Neural cell (in vitro differentiated cells): ENCODE data around the gene MACROH2A2. TPM values are rescaled to one million over a fixed set of nuclear protein-coding genes. Genes with fewer than 3 reads are reported as not detected.

ENCODE experiments used
- H2AFZ ChIP-seq: fragments of 200-600, 300-800 bp; sonication (generic), shearing (Covaris generic); 2 replicates; pipeline ENCODE4 v1.6.0; 2014; ENCODE audit warnings: low read depth, mild to moderate bottlenecking, antibody characterized with exemption, low read length, moderate library complexity
- H3F3A ChIP-seq: fragments of 200-600 bp; shearing (Covaris generic); 2 replicates; pipeline ENCODE4 v1.6.1; 2016; ENCODE audit warnings: mild to moderate bottlenecking, moderate library complexity, mixed read lengths, antibody characterized with exemption, low read length; ENCODE audit not compliant: insufficient read depth, poor library complexity, severe bottlenecking
- H3K27ac ChIP-seq: fragments of 200-600, 300-800 bp; sonication (generic), shearing (Covaris generic); 2 replicates; pipeline ENCODE4 v1.5.1; 2014; ENCODE audit warnings: mild to moderate bottlenecking, low read length, moderate library complexity
- H3K27me3 ChIP-seq: fragments of 300-800, 200-600 bp; sonication (generic), shearing (Covaris generic); 2 replicates; pipeline ENCODE4 v1.6.0; 2014; ENCODE audit warnings: mild to moderate bottlenecking, low read depth, low read length, moderate library complexity; ENCODE audit not compliant: insufficient read depth
- H3K36me3 ChIP-seq: fragments of 300-800, 200-600 bp; sonication (generic), shearing (Covaris generic); 2 replicates; pipeline ENCODE4 v1.5.1; 2014; ENCODE audit warnings: mild to moderate bottlenecking, antibody characterized with exemption, low read length, moderate library complexity; ENCODE audit not compliant: insufficient read depth
- H3K4me2 ChIP-seq: fragments of 300-800, 200-600 bp; sonication (generic), shearing (Covaris generic); 2 replicates; pipeline ENCODE4 v1.6.0; 2014; ENCODE audit warnings: mild to moderate bottlenecking, low read length
- H3K4me3 ChIP-seq: fragments of 300-800, 200-600 bp; sonication (generic), shearing (Covaris generic); 2 replicates; pipeline ENCODE4 v1.5.1; 2014; ENCODE audit warnings: mild to moderate bottlenecking, low read length, moderate library complexity
- H3K79me2 ChIP-seq: fragments of 200-600 bp; shearing (Covaris generic); replicated peaks from 2 replicates; pipeline ENCODE4 v1.6.0; 2014; ENCODE audit warnings: mild to moderate bottlenecking, low read length, moderate library complexity; ENCODE audit not compliant: insufficient read depth
- H3K9ac ChIP-seq: fragments of 300-800, 200-600 bp; sonication (generic), shearing (Covaris generic); 2 replicates; pipeline ENCODE4 v1.6.1; 2016; ENCODE audit warnings: mild to moderate bottlenecking, low read length, mixed read lengths
- H3K9me2 ChIP-seq: fragments of 200-600 bp; shearing (Covaris generic); 2 replicates; pipeline ENCODE4 v1.6.1; 2016; ENCODE audit warnings: mild to moderate bottlenecking, low read length, mixed read lengths; ENCODE audit not compliant: insufficient read depth
- H3K9me3 ChIP-seq: fragments of 200-600, 300-800 bp; sonication (generic), shearing (Covaris generic); 2 replicates; pipeline ENCODE4 v1.6.1; 2016; ENCODE audit warnings: mild to moderate bottlenecking, mixed run types, low read length, moderate library complexity, mixed read lengths
- H4K20me1 ChIP-seq: fragments of 200-600 bp; shearing (Covaris generic); 2 replicates; pipeline ENCODE4 v1.6.1; 2016; ENCODE audit warnings: mild to moderate bottlenecking, mixed run types; ENCODE audit not compliant: insufficient read depth
- EP300 ChIP-seq: fragments of 450-650 bp; conservative IDR thresholded peaks from 2 replicates; pipeline ENCODE4 v1.6.1; 2014; ENCODE audit warnings: antibody characterized with exemption, mild to moderate bottlenecking, moderate library complexity; ENCODE audit not compliant: poor library complexity, severe bottlenecking
- EZH2 ChIP-seq: fragments of 200-600, 300-800 bp; shearing (Covaris generic), sonication (generic); IDR thresholded peaks from 2 replicates; pipeline ENCODE4 v1.6.1; 2014; ENCODE audit warnings: antibody characterized with exemption, low read length, borderline replicate concordance, mild to moderate bottlenecking; ENCODE audit not compliant: insufficient read depth, poor library complexity, severe bottlenecking
- MXI1 ChIP-seq: fragments of 450-650 bp; conservative IDR thresholded peaks from 2 replicates; pipeline ENCODE4 v1.6.1; 2014; ENCODE audit warnings: antibody characterized with exemption, mild to moderate bottlenecking; ENCODE audit not compliant: poor library complexity, severe bottlenecking
- POLR2AphosphoS5 ChIP-seq: IDR thresholded peaks from 2 replicates; pipeline ENCODE4 v1.6.1; 2012
- RAD21 ChIP-seq: fragments of 450-650 bp; conservative IDR thresholded peaks from 2 replicates; pipeline ENCODE4 v1.6.1; 2014; ENCODE audit warnings: antibody characterized with exemption, mild to moderate bottlenecking, moderate library complexity
- SMC3 ChIP-seq: fragments of 450-650 bp; conservative IDR thresholded peaks from 2 replicates; pipeline ENCODE4 v1.6.1; 2014; ENCODE audit warnings: antibody characterized with exemption, mild to moderate bottlenecking, moderate library complexity; ENCODE audit not compliant: poor library complexity
- TAF1 ChIP-seq: IDR thresholded peaks from 2 replicates; pipeline ENCODE4 v1.6.1; 2012; ENCODE audit warnings: low read depth
- polyA plus RNA-seq: library from polyadenylated mRNA; depleted of rRNA; stranded (reverse); fragments of >200 nt; gene quantifications from 2 replicates; pipeline ENCODE4 v1.2.3, GENCODE V29; 2014
- TF ChIP-seq, protein P1 (sequence below): IDR thresholded peaks from 2 replicates; pipeline ENCODE4 v1.6.1; 2012; ENCODE audit warnings: borderline replicate concordance
- TF ChIP-seq, protein P2 (sequence below): fragments of 450-650 bp; IDR thresholded peaks from 2 replicates; pipeline ENCODE4 v1.5.1; 2014; ENCODE audit warnings: antibody characterized with exemption, mild to moderate bottlenecking, moderate library complexity; ENCODE audit not compliant: poor library complexity, severe bottlenecking

MACROH2A2 gene
- polyA plus RNA-seq, 1 donor from 2014 or later: 173 TPM

DNA sequence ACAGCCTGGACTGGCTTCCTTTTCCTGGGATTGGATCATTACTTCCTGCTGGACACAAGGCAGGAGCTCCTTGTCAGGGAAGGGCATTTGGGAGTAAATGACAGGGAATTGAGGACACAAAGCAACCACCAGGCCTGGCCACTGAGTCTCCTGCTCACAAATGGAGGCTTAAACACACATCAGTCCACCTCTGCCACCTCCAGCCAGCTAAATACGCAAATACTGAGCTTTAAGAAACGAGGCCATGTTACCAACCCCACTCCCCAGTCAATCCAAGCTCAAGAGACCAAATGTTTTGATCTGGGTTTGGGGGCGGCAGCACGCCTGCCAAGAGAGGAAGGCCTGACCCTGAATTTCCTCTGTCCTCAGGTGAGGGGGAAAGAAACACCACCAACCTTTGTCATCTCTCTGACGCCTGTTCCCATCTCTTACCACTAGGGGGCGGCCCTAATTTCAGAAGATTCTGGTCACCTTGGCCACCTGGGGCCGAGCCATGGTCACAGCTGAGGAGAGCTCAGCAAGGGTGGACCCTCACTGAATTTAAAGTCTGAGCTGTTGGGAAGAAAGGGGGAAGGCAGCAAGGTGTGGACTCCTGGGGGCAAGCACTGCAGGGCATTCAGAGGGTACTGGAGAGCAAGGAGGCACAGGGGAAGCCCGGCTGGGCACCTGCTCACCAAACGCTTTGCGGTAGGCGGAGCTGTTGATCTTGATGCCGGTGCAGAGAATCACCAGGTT lies 63.5 kb downstream of the MACROH2A2 start:
- Histone ChIP-seq H4K20me1 (no peaks in the 10 kb centered on the region), H3K9ac (no peak overlapping the region), H3K9me2 (no peaks in the 10 kb centered on the region), H3K9me3 (no peaks in the 10 kb centered on the region), H2AFZ (no peak overlapping the region), H3K27me3 (no peaks in the 10 kb centered on the region), H3K36me3 (no peaks in the 10 kb centered on the region), H3K4me2 (no peak overlapping the region), H3K79me2 (no peaks in the 10 kb centered on the region), H3K4me3 (no peak overlapping the region), H3K27ac (no peak overlapping the region), H3F3A (no peaks in the 10 kb centered on the region)
- TF ChIP-seq RAD21 (no peak), SMC3 (peak; percentile 45), MXI1 (no peak), TAF1 (no peak), POLR2AphosphoS5 (no peak), EP300 (no peak)
- TF ChIP-seq, protein P1, sequence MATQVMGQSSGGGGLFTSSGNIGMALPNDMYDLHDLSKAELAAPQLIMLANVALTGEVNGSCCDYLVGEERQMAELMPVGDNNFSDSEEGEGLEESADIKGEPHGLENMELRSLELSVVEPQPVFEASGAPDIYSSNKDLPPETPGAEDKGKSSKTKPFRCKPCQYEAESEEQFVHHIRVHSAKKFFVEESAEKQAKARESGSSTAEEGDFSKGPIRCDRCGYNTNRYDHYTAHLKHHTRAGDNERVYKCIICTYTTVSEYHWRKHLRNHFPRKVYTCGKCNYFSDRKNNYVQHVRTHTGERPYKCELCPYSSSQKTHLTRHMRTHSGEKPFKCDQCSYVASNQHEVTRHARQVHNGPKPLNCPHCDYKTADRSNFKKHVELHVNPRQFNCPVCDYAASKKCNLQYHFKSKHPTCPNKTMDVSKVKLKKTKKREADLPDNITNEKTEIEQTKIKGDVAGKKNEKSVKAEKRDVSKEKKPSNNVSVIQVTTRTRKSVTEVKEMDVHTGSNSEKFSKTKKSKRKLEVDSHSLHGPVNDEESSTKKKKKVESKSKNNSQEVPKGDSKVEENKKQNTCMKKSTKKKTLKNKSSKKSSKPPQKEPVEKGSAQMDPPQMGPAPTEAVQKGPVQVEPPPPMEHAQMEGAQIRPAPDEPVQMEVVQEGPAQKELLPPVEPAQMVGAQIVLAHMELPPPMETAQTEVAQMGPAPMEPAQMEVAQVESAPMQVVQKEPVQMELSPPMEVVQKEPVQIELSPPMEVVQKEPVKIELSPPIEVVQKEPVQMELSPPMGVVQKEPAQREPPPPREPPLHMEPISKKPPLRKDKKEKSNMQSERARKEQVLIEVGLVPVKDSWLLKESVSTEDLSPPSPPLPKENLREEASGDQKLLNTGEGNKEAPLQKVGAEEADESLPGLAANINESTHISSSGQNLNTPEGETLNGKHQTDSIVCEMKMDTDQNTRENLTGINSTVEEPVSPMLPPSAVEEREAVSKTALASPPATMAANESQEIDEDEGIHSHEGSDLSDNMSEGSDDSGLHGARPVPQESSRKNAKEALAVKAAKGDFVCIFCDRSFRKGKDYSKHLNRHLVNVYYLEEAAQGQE: no peak
- TF ChIP-seq, protein P2, sequence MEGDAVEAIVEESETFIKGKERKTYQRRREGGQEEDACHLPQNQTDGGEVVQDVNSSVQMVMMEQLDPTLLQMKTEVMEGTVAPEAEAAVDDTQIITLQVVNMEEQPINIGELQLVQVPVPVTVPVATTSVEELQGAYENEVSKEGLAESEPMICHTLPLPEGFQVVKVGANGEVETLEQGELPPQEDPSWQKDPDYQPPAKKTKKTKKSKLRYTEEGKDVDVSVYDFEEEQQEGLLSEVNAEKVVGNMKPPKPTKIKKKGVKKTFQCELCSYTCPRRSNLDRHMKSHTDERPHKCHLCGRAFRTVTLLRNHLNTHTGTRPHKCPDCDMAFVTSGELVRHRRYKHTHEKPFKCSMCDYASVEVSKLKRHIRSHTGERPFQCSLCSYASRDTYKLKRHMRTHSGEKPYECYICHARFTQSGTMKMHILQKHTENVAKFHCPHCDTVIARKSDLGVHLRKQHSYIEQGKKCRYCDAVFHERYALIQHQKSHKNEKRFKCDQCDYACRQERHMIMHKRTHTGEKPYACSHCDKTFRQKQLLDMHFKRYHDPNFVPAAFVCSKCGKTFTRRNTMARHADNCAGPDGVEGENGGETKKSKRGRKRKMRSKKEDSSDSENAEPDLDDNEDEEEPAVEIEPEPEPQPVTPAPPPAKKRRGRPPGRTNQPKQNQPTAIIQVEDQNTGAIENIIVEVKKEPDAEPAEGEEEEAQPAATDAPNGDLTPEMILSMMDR: peak; percentile 64

DNA sequence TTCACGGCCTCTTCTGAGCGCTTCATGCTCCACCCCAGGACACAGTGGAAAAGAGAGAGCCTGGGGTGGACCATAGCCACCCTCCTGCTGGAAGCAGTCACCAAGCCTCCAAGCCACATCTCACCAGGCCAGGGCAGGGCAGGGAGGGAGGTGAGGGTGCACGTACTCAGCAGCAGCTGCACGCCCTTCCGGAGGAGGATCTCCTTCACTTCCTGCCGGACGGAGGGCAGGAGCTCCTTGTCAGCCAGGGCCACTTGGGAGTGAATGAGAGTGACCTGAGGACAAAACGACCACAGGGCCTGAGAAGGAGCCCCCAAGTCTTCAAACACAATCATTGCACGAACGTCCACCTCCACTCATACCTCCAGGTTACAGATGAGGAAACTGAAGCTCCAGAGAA lies 65.0 kb downstream of the MACROH2A2 start:
- no peaks in the 10 kb centered on the region for H4K20me1 ChIP-seq
- H3K9ac ChIP-seq: no peak overlapping the region
- H3K36me3 ChIP-seq: no peaks in the 10 kb centered on the region
- no peak overlapping the region for H3K27ac ChIP-seq
- no peak overlapping the region for H2AFZ ChIP-seq
- no peaks in the 10 kb centered on the region for H3K9me2 ChIP-seq
- H3K79me2 ChIP-seq: no peaks in the 10 kb centered on the region
- TF ChIP-seq RAD21: no peak
- TF ChIP-seq POLR2AphosphoS5: no peak
- no peak for TF ChIP-seq MXI1
- TF ChIP-seq TAF1: no peak
- TF ChIP-seq SMC3: no peak
- TF ChIP-seq, protein P1: no peak
- no peak for TF ChIP-seq EZH2
- TF ChIP-seq, protein P2: no peak
- no peaks in the 10 kb centered on the region for H3F3A ChIP-seq
- no peak overlapping the region for H3K4me3 ChIP-seq
- no peaks in the 10 kb centered on the region for H3K27me3 ChIP-seq
- H3K4me2 ChIP-seq: no peak overlapping the region
- no peaks in the 10 kb centered on the region for H3K9me3 ChIP-seq
